Skin epidermis (tissue), 12 donors: ENCODE measurements around the gene GMCL2.

Source experiments
- H3K27ac ChIP-seq, 21 experiments: fragments of 200-600 bp; sonication (generic) in 11 of 21; one replicate each; pipeline ENCODE4 v1.5.0; 2020; ENCODE audit warnings: mild to moderate bottlenecking in 3 of 21, inconsistent platforms in 2 of 21, moderate library complexity in 2 of 21
- H3K4me3 ChIP-seq, 7 experiments: fragments of 200-600 bp; sonication (generic) in 2 of 7; one replicate each; pipeline ENCODE4 v1.5.0; 2020; ENCODE audit warnings: inconsistent platforms in 2 of 7, mild to moderate bottlenecking in 2 of 7, moderate library complexity in 1 of 7

The GMCL2 gene

GRCh38 chr5:178152491-178153444 is 34.4 kb downstream of the GMCL2 start:
- Histone ChIP-seq H3K27ac (peak overlapping the region in 19 of 21 experiments; percentile 45 to 84 (median 73)), H3K4me3 (peak overlapping the region; percentile 67 to 95 (median 75))

- peak overlapping the region in 2 of 21 experiments; percentile 8 to 78 for H3K27ac ChIP-seq
- no peak overlapping the region for H3K4me3 ChIP-seq
Observed at GRCh38 chr5:178150977-178151734, 36.0 kb downstream of the GMCL2 start.

DNA sequence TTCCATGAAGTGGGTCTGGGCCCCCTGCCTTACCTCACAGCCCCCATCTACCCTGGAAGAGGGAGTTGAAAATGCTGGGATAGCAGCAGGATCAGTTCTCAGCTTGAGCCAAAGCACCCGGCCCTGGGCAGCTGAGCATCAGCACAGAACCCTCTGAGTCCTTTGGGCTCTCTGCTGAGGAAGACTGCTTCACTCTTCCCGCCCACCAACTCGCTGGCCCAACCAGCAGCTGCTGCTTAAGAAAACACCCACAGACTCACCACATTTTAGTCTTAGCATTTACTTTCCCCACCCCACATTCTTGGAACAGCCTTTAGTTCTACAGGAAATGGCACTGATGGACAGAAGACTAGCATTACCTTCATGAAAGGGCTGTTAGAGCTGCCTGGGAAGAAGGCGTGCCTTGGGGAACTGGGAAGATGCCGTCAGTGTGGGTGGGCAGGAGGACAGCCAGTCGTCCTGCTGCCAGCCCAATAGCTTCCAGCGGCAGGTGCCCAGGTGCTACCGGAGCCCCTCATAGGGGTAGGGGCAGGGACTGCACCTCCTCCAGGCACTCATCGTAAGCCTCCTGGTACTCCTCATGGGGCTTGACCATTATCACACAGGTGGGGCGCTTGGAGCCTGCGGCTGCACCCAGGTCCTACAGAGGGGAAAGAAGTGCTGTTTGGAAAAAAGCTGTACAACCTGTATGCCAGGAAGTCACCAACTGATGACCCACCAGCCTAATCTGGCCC is 37.8 kb downstream of the GMCL2 start:
- Histone ChIP-seq H3K4me3 (no peak overlapping the region), H3K27ac (no peak overlapping the region)

DNA sequence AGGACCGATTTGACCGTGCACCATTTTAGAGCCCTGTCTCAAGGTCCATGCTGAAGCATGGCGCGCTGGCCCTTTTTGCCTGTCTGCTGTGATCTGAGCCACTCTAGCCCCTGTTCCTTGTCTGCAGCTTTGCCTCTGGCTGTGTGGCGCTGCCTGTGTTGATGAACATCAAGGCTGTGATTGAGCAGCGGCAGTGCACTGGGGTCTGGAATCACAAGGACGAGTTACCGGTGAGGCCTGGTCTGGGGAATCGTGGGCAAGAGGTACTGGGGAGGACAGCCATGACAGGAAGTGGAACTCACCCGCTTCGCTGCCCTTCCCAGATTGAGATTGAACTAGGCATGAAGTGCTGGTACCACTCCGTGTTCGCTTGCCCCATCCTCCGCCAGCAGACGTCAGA is 39.8 kb downstream of the GMCL2 start:
- Histone ChIP-seq H3K27ac (no peak overlapping the region), H3K4me3 (no peak overlapping the region)

DNA sequence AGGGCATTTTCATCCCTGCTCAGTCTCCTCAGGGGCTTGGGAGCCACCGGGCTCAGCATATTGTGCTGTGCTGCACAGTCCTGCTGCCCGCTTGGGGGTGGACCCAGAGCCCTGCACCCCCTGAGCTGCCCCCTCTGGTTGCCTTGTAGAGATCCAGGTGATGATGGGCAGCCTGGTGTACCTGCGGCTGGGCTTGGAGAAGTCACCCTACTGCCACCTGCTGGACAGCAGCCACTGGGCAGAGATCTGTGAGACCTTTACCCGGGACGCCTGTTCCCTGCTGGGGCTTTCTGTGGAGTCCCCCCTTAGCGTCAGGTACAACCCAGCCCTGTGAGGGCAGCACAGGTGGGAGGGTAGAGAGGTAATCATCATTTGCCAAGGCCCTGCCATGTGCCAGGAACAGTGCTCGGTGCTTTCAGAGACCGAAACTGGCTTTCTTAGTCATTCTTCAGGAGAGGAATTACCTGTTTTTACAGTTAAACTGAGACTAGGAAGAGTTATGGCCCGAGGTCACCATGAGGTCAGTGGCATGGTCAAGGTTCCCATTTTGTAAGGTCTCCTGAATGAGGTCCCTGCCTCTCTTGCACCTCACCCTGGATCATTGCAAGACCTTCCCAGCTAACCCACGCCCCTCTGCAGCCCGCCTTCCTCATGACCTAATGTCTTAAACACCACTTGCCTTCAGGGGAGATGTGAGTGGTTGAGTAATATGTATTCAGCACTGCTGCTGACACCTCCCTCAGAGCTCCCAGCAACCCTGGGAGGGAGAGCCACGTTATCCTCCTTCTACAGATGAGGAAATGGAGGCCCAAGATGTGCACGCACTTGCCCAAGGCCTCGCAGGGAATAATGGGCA is 41.0 kb downstream of the GMCL2 start:
- peak overlapping the region in 5 of 21 experiments; percentile 20 to 60 (median 49) for H3K27ac ChIP-seq

DNA sequence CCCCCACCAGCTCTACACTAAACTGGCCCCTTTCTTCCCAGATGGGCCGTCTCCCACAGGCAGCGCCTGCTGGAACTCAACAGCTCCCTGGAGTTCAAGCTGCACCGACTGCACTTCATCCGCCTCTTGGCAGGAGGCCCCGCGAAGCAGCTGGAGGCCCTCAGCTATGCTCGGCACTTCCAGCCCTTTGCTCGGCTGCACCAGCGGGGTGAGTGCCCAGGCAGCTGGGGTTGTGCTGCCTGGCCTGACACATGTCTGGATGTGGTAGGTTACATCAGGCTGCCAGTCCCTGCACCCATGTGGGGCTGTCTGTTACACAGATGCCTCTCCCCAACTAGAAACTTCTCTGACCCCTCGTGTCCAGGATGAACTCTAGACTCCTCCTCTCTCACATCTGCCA is 43.3 kb downstream of the GMCL2 start:
- no peak overlapping the region for H3K4me3 ChIP-seq

More for the DNA sequence above, 41.0 kb downstream of the GMCL2 start:
- H3K4me3 ChIP-seq: no peak overlapping the region

GRCh38 chr5:178143246-178143645 is 43.9 kb downstream of the GMCL2 start:
- no peak overlapping the region for H3K27ac ChIP-seq

More for the DNA sequence above, 43.3 kb downstream of the GMCL2 start:
- no peak overlapping the region for H3K27ac ChIP-seq

GRCh38 chr5:178142642-178143041 is 44.5 kb downstream of the GMCL2 start:
- no peak overlapping the region for H3K4me3 ChIP-seq

More at GRCh38 chr5:178143246-178143645, 43.9 kb downstream of the GMCL2 start:
- no peak overlapping the region for H3K4me3 ChIP-seq

GRCh38 chr5:178141550-178141949 is 45.6 kb downstream of the GMCL2 start:
- H3K27ac ChIP-seq: no peak overlapping the region
- no peak overlapping the region for H3K4me3 ChIP-seq

More at GRCh38 chr5:178142642-178143041, 44.5 kb downstream of the GMCL2 start:
- H3K27ac ChIP-seq: no peak overlapping the region

GRCh38 chr5:178137991-178138390 is 49.2 kb downstream of the GMCL2 start:
- Histone ChIP-seq H3K27ac (no peak overlapping the region), H3K4me3 (no peak overlapping the region)

GRCh38 chr5:178136990-178137389 is 50.2 kb downstream of the GMCL2 start:
- no peak overlapping the region for H3K27ac ChIP-seq

More at GRCh38 chr5:178136990-178137389, 50.2 kb downstream of the GMCL2 start:
- no peak overlapping the region for H3K4me3 ChIP-seq
